HepG2 (cell line): ENCODE measurements around the gene TIMM23.
"Not testable (repeated sequence)": the region's sequence is repeated elsewhere in the genome, so short reads cannot be mapped to it uniquely, and the experiment has no call there.

Source experiments
- EP300 ChIP-seq, 3 experiments: sonication (generic) in 1 of 3; formaldehyde crosslinking in 1 of 3; IDR thresholded peaks; 2 replicates each; pipeline versions ENCODE4 v1.5.1 to v1.6.1; 2011 to 2020; ENCODE audit warnings: low read depth in 2 of 3, low read length in 2 of 3, borderline replicate concordance in 1 of 3, improper control_type of control experiment in 1 of 3, mild to moderate bottlenecking in 1 of 3, missing genetic modification reagents in 1 of 3, moderate library complexity in 1 of 3
- HOXA9 ChIP-seq: sonication (generic); formaldehyde crosslinking; IDR thresholded peaks from 2 replicates; pipeline ENCODE4 v1.8.1; 2022; ENCODE audit warnings: missing genetic modification reagents, mild to moderate bottlenecking, moderate library complexity, borderline replicate concordance
- NFE2L2 ChIP-seq: fragments of 150-350 bp; IDR thresholded peaks from 2 replicates; pipeline ENCODE4 v1.6.1; 2014; ENCODE audit warnings: low read length
- TF ChIP-seq, protein P1 (sequence below): sonication (generic); formaldehyde crosslinking; IDR thresholded peaks from 2 replicates; pipeline ENCODE4 v1.8.1; 2022; ENCODE audit warnings: mild to moderate bottlenecking, missing genetic modification reagents
- TF ChIP-seq, protein P2 (sequence below): sonication (generic); formaldehyde crosslinking; IDR thresholded peaks from 2 replicates; pipeline ENCODE4 v1.4.0; 2020; ENCODE audit warnings: low read depth, mild to moderate bottlenecking, missing genetic modification reagents
- TF ChIP-seq, protein P3 (sequence below): sonication (generic); formaldehyde crosslinking; IDR thresholded peaks from 2 replicates; pipeline ENCODE4 v1.8.0; 2022; ENCODE audit warnings: missing genetic modification reagents, mild to moderate bottlenecking, inconsistent platforms, borderline replicate concordance
- TF ChIP-seq, protein P4 (sequence below), 2 experiments: fragments of 450-650 bp in 1 of 2; sonication (generic) in 1 of 2; formaldehyde crosslinking; IDR thresholded peaks; 2 replicates each; pipeline versions ENCODE4 v1.5.0 to v1.8.0; 2020 to 2022; ENCODE audit warnings: mild to moderate bottlenecking in 1 of 2, missing genetic modification reagents in 1 of 2

DNA sequence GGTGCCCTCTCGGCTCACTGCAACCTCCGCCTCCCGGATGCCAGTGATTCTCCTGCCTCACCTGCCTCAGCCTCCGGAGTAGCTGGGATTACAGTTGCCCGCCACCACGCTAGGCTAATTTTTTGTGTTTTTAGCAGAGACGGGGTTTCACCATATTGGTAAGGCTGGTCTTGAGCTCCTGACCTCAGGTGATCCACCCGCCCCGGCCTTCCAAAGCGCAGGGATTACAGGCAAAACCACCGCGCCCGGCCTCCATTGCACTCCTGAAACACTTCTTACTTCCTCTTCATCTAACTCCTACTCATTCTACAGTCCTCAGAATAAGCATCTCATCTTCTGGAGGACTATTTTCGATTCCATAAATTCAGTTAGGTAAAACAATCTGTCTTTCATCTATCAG, 1.3 kb upstream of the TIMM23 start:
- TF ChIP-seq, protein P1, sequence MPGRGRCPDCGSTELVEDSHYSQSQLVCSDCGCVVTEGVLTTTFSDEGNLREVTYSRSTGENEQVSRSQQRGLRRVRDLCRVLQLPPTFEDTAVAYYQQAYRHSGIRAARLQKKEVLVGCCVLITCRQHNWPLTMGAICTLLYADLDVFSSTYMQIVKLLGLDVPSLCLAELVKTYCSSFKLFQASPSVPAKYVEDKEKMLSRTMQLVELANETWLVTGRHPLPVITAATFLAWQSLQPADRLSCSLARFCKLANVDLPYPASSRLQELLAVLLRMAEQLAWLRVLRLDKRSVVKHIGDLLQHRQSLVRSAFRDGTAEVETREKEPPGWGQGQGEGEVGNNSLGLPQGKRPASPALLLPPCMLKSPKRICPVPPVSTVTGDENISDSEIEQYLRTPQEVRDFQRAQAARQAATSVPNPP (CRISPR knock-in tag) = not testable (repeated sequence)
- not testable (repeated sequence) for TF ChIP-seq NFE2L2; EP300 (IDR thresholded peaks at IDR 0.05; ENCODE audit: low read depth in 2 of 2, low read length in 2 of 2); EP300 (CRISPR knock-in tag; IDR thresholded peaks at IDR 0.05; ENCODE audit: borderline replicate concordance); HOXA9
- TF ChIP-seq, protein P2, sequence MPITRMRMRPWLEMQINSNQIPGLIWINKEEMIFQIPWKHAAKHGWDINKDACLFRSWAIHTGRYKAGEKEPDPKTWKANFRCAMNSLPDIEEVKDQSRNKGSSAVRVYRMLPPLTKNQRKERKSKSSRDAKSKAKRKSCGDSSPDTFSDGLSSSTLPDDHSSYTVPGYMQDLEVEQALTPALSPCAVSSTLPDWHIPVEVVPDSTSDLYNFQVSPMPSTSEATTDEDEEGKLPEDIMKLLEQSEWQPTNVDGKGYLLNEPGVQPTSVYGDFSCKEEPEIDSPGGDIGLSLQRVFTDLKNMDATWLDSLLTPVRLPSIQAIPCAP (CRISPR knock-in tag) = not testable (repeated sequence)
- TF ChIP-seq, protein P3, sequence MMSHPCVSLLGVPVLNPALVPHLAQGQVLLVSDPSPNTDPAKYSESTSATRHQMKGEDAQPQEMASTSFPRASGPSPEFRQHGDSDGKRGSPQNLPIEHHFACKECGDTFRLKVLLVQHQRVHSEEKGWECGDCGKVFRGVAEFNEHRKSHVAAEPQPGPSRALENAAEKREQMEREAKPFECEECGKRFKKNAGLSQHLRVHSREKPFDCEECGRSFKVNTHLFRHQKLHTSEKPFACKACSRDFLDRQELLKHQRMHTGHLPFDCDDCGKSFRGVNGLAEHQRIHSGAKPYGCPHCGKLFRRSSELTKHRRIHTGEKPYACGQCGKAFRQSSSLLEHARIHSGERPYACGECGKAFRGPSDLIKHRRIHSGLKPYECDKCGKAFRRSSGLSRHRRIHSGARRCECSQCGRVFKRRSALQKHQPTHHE (CRISPR knock-in tag) = not testable (repeated sequence)
- TF ChIP-seq, protein P4, sequence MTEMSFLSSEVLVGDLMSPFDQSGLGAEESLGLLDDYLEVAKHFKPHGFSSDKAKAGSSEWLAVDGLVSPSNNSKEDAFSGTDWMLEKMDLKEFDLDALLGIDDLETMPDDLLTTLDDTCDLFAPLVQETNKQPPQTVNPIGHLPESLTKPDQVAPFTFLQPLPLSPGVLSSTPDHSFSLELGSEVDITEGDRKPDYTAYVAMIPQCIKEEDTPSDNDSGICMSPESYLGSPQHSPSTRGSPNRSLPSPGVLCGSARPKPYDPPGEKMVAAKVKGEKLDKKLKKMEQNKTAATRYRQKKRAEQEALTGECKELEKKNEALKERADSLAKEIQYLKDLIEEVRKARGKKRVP (CRISPR knock-in tag; IDR thresholded peaks at IDR 0.05) = not testable (repeated sequence)
